ENCODE results near the gene CNFN.

DNA sequence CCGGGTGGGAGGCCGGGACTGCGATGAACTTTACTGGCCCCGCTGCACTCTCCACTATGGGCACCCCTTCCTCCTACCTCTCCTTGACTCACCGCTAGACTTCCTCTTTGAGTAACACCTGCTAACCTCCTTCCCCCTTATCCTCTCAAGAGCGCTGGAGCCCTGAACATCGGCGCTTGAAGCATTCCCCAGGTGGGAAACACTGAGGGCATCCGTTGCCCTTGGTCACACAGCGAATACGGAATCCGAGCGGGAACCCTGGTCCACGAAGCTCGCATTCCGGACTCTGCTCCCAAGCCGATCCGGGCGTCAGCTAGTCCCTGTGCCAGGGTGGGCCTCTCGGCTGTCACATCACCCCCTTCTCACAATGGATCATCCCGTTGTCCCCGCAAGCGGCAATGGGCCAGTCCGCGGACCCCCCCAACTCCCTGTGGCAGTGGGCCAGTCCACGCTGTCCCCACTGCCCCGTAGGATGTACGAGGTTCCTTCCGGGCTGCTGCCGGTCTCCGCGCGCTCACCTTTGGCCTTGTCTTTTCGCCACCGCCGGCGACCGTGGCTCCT is 32.9 kb upstream of the CNFN start:
- TF ChIP-seq, protein P1, sequence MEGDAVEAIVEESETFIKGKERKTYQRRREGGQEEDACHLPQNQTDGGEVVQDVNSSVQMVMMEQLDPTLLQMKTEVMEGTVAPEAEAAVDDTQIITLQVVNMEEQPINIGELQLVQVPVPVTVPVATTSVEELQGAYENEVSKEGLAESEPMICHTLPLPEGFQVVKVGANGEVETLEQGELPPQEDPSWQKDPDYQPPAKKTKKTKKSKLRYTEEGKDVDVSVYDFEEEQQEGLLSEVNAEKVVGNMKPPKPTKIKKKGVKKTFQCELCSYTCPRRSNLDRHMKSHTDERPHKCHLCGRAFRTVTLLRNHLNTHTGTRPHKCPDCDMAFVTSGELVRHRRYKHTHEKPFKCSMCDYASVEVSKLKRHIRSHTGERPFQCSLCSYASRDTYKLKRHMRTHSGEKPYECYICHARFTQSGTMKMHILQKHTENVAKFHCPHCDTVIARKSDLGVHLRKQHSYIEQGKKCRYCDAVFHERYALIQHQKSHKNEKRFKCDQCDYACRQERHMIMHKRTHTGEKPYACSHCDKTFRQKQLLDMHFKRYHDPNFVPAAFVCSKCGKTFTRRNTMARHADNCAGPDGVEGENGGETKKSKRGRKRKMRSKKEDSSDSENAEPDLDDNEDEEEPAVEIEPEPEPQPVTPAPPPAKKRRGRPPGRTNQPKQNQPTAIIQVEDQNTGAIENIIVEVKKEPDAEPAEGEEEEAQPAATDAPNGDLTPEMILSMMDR (conservative IDR thresholded peaks at IDR 0.05; ENCODE audit: low read length), result no peak
- no peak for TF ChIP-seq EZH2phosphoT487 (IDR thresholded peaks at IDR 0.05; ENCODE audit: borderline replicate concordance, low read depth, low read length)
